K562 treated with DMSO at 1 percent for 48 hours (cell line): ENCODE measurements around the gene ARHGEF26. TPM values are rescaled to one million over a fixed set of nuclear protein-coding genes. Genes with fewer than 3 reads are reported as not detected.

Source experiments
- total RNA-seq: library from RNA; unstranded; fragments of 300-600 nt; gene quantifications from 2 replicates; pipeline ENCODE4 v1.2.3, GENCODE V29; 2022; ENCODE audit warnings: low replicate concordance; ENCODE audit errors: extremely low read depth

Gene ARHGEF26
- total RNA-seq = not detected in 2 replicates

DNA sequence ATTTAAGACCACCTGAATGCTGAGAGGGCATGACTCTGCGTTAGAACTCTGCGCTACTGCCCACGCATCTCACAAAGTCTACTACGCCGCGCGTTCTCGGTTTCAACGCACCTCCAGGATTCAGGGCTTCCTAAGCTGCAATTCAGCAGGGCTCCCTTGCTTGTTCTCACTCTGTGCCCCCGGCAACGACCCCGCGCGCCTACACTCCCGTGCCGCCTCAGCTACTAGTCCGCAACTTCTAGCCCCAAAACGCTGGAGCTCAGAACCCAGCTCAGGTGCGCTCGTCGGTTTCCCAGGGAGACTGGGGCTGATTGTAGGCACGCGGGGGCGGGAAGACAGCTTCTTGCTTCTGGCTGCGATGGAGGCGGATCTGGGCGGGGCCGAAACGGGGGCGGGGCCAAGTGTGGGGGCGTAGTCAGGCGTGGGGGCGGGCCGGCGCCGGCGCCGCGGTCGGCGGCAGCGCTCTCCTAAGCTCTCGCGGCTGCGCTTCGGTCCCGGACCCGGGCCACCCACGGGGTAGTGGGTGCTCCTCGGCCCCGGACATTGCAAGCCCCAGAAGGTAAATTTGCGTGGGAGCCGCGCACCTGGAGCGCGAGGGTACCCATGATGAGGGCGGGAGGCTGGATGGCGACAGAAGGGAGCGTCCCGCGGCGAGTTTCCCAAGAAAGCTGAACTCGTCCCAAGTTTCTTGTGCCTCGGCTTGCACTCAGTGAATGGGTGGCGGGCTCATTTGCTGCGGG lies at the start of gene ARHGEF26:
Gene ARHGEF26, plus strand, starts transcription at position 430 of the 740 bp plus-strand sequence. CDS start 603 bp downstream, outside the sequence.

Other genes starting within 250 kb of the ARHGEF26 start
- gene DHX36, start 203.1 kb downstream of the ARHGEF26 start, total RNA-seq = not detected in 2 replicates